ENCODE data around the gene C1orf174. TPM values are rescaled to one million over a fixed set of nuclear protein-coding genes. Genes with fewer than 3 reads are reported as not detected.

C1orf174 gene
- total and polyA plus RNA-seq, 2 donors (not counting 1 experiment from before 2014, with no cell fraction given) = 24.1 to 39.6 TPM

DNA sequence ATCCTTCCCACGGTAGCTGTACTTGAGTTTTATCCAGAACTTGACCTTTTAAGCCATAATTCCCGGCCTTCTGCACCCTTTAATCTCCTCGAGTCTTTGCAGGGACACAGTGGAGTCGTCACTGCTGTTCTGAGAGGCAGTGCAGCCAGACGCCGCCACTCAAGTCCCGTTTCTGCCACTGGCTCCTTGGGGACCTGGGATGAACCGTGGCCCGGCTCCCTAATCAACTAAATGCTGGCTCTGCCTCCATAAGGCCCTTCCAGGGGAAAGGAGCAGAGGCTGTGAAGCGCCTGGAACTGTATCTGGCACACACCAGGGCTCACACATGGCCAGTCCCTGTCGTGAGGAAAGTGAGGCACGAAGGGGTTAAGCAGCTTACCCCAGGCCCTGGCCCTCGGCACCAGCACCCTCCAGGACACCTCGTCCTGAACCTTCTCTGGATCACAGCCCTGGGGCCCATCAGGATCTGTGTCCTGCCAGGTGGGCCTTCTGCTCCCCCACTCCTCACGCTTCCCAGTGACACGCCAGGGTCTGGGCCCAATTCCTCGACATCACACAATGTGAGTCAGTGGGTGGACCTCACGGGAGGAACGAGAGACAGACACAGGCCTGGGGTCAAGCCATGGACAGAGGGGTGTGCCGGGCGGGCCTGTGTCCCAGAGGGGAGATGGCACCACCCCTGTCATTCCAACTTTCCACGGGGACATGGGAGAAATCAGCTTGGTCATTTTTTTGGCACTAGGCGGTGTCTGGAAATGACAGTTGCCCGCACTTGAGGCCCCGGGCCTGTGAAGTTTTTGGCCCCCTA is 23.5 kb upstream of the C1orf174 start:
- DNase-seq (ENCODE audit: low read depth in 2 of 2) = no peak
- Histone ChIP-seq H3K4me2 (ENCODE audit: extremely low read depth, insufficient read depth, low read length) (no peak overlapping the region), H3K4me1 (ENCODE audit: control insufficient read depth, extremely low read depth, insufficient read depth, low read length) (no peaks in the 10 kb centered on the region), H3K4me3 (replicated peaks in 1 of 4; ENCODE audit: control extremely low read depth in 1 of 4, insufficient read depth in 1 of 4, low read depth in 3 of 4, low read length in 4 of 4) (no peak overlapping the region), H2AFZ (ENCODE audit: low read length) (no peak overlapping the region), H3K79me2 (ENCODE audit: control insufficient read depth, insufficient read depth, low read length) (no peaks in the 10 kb centered on the region), H3K9ac (ENCODE audit: insufficient read depth, low read length) (no peak overlapping the region), H3K36me3 (ENCODE audit: control insufficient read depth, insufficient read depth, low read length) (no peaks in the 10 kb centered on the region), H3K27ac (ENCODE audit: insufficient read depth, low read length) (no peak overlapping the region), H3K9me3 (ENCODE audit: control insufficient read depth, insufficient read depth, low read depth, low read length) (no peaks in the 10 kb centered on the region), H4K20me1 (ENCODE audit: control insufficient read depth, extremely low read depth, insufficient read depth, low read length) (no peaks in the 10 kb centered on the region), H3K27me3 (ENCODE audit: control insufficient read depth, insufficient read depth, low read length) (no peaks in the 10 kb centered on the region)
- TF ChIP-seq EZH2 (IDR thresholded peaks at IDR 0.05; ENCODE audit: low read length, missing control alignments) = no peak
- TF ChIP-seq, protein P1, sequence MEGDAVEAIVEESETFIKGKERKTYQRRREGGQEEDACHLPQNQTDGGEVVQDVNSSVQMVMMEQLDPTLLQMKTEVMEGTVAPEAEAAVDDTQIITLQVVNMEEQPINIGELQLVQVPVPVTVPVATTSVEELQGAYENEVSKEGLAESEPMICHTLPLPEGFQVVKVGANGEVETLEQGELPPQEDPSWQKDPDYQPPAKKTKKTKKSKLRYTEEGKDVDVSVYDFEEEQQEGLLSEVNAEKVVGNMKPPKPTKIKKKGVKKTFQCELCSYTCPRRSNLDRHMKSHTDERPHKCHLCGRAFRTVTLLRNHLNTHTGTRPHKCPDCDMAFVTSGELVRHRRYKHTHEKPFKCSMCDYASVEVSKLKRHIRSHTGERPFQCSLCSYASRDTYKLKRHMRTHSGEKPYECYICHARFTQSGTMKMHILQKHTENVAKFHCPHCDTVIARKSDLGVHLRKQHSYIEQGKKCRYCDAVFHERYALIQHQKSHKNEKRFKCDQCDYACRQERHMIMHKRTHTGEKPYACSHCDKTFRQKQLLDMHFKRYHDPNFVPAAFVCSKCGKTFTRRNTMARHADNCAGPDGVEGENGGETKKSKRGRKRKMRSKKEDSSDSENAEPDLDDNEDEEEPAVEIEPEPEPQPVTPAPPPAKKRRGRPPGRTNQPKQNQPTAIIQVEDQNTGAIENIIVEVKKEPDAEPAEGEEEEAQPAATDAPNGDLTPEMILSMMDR (conservative IDR thresholded peaks at IDR 0.05 in 1 of 2, IDR thresholded peaks at IDR 0.05 in 1 of 2; ENCODE audit: low read depth in 1 of 2, low read length in 2 of 2) = no peak

DNA sequence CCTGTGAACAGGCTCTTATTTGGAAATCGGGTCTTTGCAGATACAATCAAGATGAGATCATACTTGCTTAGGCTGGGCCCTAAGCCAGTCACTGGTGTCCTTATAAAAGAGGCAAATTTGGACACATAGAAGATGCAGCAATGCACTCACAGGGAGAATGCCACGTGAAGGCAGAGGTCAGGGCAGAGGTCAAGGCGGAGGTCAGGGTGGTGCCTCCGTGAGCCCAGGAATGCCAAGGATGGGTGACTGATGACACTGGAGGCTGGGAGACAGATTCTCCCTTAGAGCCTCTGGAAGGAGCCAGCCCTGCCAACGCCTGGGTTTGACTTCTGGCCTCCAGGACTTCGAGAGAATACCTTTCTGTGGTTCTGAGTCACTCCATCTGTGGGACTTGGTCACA is 22.8 kb upstream of the C1orf174 start:
- Histone ChIP-seq H4K20me1 (ENCODE audit: control insufficient read depth, extremely low read depth, insufficient read depth, low read length) (no peaks in the 10 kb centered on the region), H3K27ac (ENCODE audit: insufficient read depth, low read length) (no peak overlapping the region), H3K79me2 (ENCODE audit: control insufficient read depth, insufficient read depth, low read length) (no peaks in the 10 kb centered on the region), H3K9ac (ENCODE audit: insufficient read depth, low read length) (no peak overlapping the region), H3K27me3 (ENCODE audit: control insufficient read depth, insufficient read depth, low read length) (no peaks in the 10 kb centered on the region), H3K4me2 (ENCODE audit: extremely low read depth, insufficient read depth, low read length) (no peak overlapping the region), H3K36me3 (ENCODE audit: control insufficient read depth, insufficient read depth, low read length) (no peaks in the 10 kb centered on the region), H3K4me3 (replicated peaks in 1 of 4; ENCODE audit: control extremely low read depth in 1 of 4, insufficient read depth in 1 of 4, low read depth in 3 of 4, low read length in 4 of 4) (no peak overlapping the region), H2AFZ (ENCODE audit: low read length) (no peak overlapping the region), H3K9me3 (ENCODE audit: control insufficient read depth, insufficient read depth, low read depth, low read length) (no peaks in the 10 kb centered on the region), H3K4me1 (ENCODE audit: control insufficient read depth, extremely low read depth, insufficient read depth, low read length) (no peaks in the 10 kb centered on the region)
- DNase-seq (ENCODE audit: low read depth in 2 of 2) = no peak
- TF ChIP-seq, protein P1 (conservative IDR thresholded peaks at IDR 0.05 in 1 of 2, IDR thresholded peaks at IDR 0.05 in 1 of 2; ENCODE audit: low read depth in 1 of 2, low read length in 2 of 2) = no peak
- TF ChIP-seq EZH2 (IDR thresholded peaks at IDR 0.05; ENCODE audit: low read length, missing control alignments) = no peak

DNA sequence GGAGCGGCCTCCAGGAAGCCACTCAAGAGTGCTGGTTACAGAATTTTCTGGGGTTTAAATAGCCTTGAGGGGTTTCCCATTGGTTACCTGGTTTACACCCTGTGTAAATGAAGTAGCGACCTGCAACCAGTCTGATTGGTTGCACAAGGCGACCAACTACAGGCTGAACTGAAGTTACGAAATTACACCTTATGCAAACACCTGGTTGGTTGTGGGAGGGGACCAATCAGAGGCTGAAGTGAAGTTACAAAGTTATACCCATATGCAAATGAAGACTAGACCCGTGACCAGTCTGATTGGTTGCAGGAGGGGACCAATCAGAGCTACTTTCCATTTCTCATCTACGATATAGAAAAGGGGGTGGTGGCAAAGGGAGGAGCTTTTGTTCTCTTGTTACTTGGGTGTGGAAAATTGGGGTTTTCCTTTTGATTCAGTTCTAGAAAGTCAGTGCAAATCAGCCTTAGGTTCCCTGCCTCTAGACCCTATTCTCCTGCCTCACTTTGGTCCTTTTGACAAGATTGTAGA is 22.2 kb upstream of the C1orf174 start:
- no peak overlapping the region for H3K4me3 ChIP-seq (replicated peaks in 1 of 4; ENCODE audit: control extremely low read depth in 1 of 4, insufficient read depth in 1 of 4, low read depth in 3 of 4, low read length in 4 of 4)
- TF ChIP-seq, protein P1 (conservative IDR thresholded peaks at IDR 0.05 in 1 of 2, IDR thresholded peaks at IDR 0.05 in 1 of 2; ENCODE audit: low read depth in 1 of 2, low read length in 2 of 2) = no peak
- TF ChIP-seq EZH2 (IDR thresholded peaks at IDR 0.05; ENCODE audit: low read length, missing control alignments) = no peak

More for the DNA sequence above, 22.2 kb upstream of the C1orf174 start:
- no peaks in the 10 kb centered on the region for H3K4me1 ChIP-seq (ENCODE audit: control insufficient read depth, extremely low read depth, insufficient read depth, low read length)
- no peak overlapping the region for H3K27ac ChIP-seq (ENCODE audit: insufficient read depth, low read length)
- no peaks in the 10 kb centered on the region for H3K9me3 ChIP-seq (ENCODE audit: control insufficient read depth, insufficient read depth, low read depth, low read length)
- H3K9ac ChIP-seq (ENCODE audit: insufficient read depth, low read length) = no peak overlapping the region
- no peak overlapping the region for H2AFZ ChIP-seq (ENCODE audit: low read length)
- no peak for DNase-seq (ENCODE audit: low read depth in 2 of 2)
- H3K36me3 ChIP-seq (ENCODE audit: control insufficient read depth, insufficient read depth, low read length) = no peaks in the 10 kb centered on the region
- H3K27me3 ChIP-seq (ENCODE audit: control insufficient read depth, insufficient read depth, low read length) = no peaks in the 10 kb centered on the region
- no peak overlapping the region for H3K4me2 ChIP-seq (ENCODE audit: extremely low read depth, insufficient read depth, low read length)
- H3K79me2 ChIP-seq (ENCODE audit: control insufficient read depth, insufficient read depth, low read length) = no peaks in the 10 kb centered on the region
- no peaks in the 10 kb centered on the region for H4K20me1 ChIP-seq (ENCODE audit: control insufficient read depth, extremely low read depth, insufficient read depth, low read length)

Measured in fibroblast of lung (primary cell).